ENCODE measurements around the gene DNAH12.

DNA sequence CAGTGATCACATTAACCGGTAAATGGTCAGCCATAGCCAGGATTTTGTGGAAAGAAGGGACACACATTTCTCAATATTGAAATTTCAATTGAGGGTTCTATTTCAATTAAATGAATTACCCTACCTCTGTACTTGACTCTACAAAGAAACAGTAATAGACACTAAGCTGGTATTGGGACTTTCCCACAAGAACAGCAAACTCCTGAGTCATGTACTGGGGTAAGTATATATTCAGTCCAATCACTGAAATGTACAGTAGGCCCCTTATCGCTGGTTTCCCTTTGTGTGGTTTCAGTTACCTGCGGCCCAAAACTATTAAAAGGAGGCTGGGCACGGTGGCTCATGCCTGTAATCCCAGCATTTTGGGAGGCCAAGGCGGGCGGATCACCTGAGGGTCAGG lies 269.3 kb downstream of the DNAH12 start:
- TF ChIP-seq, protein P1, sequence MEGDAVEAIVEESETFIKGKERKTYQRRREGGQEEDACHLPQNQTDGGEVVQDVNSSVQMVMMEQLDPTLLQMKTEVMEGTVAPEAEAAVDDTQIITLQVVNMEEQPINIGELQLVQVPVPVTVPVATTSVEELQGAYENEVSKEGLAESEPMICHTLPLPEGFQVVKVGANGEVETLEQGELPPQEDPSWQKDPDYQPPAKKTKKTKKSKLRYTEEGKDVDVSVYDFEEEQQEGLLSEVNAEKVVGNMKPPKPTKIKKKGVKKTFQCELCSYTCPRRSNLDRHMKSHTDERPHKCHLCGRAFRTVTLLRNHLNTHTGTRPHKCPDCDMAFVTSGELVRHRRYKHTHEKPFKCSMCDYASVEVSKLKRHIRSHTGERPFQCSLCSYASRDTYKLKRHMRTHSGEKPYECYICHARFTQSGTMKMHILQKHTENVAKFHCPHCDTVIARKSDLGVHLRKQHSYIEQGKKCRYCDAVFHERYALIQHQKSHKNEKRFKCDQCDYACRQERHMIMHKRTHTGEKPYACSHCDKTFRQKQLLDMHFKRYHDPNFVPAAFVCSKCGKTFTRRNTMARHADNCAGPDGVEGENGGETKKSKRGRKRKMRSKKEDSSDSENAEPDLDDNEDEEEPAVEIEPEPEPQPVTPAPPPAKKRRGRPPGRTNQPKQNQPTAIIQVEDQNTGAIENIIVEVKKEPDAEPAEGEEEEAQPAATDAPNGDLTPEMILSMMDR (IDR thresholded peaks at IDR 0.05; ENCODE audit: insufficient read depth, low read depth, low read length), result no peak
- no peak for TF ChIP-seq EZH2 (IDR thresholded peaks at IDR 0.05; ENCODE audit: insufficient read depth, low read length)

All from astrocyte (in vitro differentiated cells and primary cell).